Measurements from ENCODE around the gene SIPA1L3.

The SIPA1L3 gene

DNA sequence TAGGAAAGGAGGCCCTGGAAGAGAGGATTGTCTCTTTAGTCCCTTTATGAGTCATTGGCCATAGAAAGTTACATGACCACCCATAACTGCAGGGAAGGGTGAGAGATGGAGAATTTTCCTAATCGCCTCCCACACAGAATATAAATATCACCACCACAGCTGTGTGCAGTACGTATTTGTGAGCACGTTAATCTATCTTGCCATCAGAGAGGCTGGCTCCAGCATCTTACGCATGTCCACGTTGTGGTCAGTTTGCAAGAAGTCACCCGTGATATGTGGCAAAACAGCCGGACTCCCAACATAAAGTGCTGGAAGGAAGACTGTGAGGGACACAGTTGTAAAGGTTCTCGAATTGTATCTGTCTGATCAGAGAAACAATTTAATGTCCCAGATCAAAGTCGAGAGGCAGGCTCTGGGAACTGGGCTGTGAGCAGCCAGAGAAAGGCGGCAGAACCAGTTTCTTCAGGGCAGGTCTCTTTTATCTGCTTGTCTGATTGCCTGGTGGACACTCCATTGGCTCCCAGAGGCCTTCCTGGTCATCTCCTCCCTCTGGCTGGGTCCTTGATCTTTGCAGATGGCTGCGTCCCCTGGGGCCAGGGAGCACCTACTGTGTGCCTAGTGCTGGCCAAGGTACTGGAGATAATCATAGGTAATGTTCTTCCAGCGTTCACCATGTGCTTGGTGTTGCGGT lies 74.9 kb downstream of the SIPA1L3 start:
- TF ChIP-seq, protein P1, sequence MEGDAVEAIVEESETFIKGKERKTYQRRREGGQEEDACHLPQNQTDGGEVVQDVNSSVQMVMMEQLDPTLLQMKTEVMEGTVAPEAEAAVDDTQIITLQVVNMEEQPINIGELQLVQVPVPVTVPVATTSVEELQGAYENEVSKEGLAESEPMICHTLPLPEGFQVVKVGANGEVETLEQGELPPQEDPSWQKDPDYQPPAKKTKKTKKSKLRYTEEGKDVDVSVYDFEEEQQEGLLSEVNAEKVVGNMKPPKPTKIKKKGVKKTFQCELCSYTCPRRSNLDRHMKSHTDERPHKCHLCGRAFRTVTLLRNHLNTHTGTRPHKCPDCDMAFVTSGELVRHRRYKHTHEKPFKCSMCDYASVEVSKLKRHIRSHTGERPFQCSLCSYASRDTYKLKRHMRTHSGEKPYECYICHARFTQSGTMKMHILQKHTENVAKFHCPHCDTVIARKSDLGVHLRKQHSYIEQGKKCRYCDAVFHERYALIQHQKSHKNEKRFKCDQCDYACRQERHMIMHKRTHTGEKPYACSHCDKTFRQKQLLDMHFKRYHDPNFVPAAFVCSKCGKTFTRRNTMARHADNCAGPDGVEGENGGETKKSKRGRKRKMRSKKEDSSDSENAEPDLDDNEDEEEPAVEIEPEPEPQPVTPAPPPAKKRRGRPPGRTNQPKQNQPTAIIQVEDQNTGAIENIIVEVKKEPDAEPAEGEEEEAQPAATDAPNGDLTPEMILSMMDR (conservative IDR thresholded peaks at IDR 0.05; ENCODE audit: low read depth, low read length) = no peak
- H3K4me3 ChIP-seq (ENCODE audit: low read depth, low read length) = no peak overlapping the region
- DNase-seq (ENCODE audit: low read depth) = no peak

DNA sequence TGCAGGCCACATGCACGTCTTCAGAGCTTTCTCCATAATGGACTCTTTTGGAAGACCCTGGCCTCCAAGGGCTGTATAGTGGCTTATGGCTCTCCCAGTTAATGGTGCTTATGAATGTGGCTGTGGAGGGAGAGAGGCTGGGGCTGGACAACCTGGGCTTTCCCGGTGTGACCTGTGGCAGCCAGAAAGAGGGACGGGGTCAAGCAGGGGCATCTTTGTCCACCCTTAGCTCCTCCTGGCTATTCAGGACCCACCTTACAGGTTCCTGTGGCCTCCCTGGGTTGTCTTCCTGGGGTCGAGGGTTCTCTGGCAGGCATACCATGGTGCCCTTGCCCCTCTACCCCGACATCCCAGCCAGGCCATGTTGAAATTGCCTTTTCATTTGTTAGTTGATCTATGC lies 75.6 kb downstream of the SIPA1L3 start:
- no peak overlapping the region for H3K4me3 ChIP-seq (ENCODE audit: low read depth, low read length)
- DNase-seq (ENCODE audit: low read depth) = no peak
- TF ChIP-seq, protein P1 (conservative IDR thresholded peaks at IDR 0.05; ENCODE audit: low read depth, low read length) = no peak

DNA sequence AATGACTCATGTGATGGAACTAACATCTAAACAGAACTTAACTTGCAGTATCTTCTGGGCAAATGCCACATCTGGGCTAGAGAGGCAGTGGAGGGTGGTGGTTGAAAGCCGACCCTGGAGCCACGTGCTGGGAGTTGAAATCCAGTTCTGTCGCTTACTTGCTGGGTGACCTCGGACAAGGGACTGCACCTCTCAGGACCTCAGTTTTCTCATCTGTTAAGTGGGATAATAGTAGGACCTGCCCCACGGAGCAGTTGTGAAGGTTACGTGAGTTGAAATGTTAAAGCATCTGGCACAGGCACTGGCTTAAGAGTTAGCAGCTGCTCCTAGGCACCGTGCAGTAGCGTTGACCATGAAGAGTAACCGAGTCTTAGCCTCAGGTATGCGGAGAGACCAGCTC lies 76.1 kb downstream of the SIPA1L3 start:
- H3K4me3 ChIP-seq (ENCODE audit: low read depth, low read length) = no peak overlapping the region
- no peak for DNase-seq (ENCODE audit: low read depth)
- TF ChIP-seq, protein P1 (conservative IDR thresholded peaks at IDR 0.05; ENCODE audit: low read depth, low read length) = no peak

DNA sequence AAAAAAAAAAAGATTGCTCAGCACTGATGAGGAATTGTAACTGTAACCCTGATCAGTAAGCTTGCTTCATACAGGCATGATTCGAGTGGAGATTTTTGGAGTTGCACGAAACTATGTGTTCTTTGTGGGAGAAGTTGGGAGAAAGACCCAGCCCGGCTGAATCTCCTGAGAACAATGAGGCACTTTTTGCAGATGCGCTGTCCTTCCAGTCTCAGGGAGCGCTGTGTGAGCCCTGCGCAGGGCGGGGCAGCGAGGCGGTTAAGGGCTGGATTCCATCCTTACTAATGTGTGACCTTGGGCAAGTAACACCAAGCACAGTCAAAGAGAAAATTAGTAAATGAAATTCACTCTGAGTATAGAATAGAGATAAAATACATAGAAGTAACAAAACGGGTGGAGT lies 76.9 kb downstream of the SIPA1L3 start:
- DNase-seq (ENCODE audit: low read depth) = no peak
- TF ChIP-seq, protein P1 (conservative IDR thresholded peaks at IDR 0.05; ENCODE audit: low read depth, low read length) = no peak
- no peak overlapping the region for H3K4me3 ChIP-seq (ENCODE audit: low read depth, low read length)

DNA sequence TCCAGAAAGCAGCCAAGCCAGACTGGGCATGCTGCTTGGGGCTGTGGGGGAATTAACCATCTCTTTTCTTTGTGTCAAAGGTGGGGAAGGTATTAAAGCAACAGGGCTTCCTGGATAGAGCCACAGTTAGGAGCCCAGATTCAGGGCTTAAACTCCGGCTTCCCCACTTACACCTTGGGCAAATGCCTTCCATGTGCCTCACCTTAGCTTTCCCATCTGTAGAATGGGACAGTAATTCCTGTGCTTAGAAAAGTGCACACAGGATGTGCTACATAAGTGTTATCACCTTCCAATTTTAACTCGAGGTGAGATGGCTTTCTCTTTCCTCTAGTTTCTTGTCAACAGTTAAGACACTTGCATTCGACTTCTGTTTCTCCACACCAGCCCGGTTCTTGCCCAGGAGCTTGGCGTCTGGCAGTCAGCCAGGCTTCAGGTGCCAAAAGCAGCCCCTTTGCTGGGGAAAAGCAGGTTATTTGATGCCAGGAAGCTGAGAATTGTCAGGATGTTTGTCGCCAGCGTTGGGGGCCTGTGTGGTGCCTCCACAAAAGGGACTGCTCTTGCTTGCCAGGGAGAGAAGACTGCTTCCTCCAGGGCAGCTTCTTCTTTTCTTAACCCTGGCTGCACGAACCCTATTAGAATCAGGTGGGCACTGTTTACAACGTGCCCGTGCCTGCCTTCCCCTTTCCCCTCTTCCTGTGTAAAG lies 79.2 kb downstream of the SIPA1L3 start:
- DNase-seq (ENCODE audit: low read depth) = no peak
- TF ChIP-seq, protein P1 (conservative IDR thresholded peaks at IDR 0.05; ENCODE audit: low read depth, low read length) = no peak
- H3K4me3 ChIP-seq (ENCODE audit: low read depth, low read length) = no peak overlapping the region

DNA sequence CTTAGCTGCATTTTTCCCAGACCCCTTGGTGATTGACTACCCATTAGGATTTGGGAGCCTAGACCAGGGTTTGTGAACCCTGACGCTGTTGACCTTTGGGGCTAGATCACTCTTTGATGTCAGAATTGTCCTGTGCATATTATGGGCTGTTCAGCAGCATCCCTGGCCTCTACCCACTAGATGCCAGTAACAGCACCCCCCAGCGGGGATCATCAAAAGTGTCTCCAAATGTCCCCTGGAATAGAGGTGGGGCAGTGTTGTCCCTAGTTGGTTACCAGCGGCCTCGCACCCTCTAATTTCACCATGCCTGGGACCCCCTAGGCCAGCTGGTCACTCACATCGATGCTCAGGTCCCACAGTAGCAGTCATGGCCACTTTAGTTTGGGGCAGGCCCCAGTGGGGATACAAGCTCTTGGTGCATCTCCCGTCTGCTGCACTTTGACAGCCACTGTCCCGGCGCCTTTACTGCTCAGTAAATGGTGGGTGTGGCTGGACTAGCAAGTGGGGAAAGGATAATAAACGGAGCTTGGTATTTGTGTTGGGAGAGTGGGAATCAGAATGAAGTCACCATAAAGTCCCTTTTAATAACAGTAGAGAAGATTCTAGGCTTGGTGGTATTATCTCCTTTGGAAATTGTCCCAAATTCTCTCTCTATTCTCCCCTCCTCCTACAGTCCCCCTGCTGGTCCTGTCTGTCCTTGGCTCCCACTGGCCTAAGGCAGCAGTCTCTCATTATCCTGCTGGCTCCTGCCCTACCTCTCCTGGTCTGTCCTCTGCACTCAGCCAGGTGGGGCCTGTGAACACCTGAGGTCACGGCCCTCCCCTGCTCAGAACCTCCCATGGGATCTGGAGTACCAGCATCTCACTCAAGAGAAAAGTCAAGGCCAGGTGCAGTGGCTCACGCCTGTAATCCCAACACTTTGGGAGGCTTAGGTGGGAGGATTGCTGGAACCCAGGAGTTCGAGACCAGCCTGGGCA lies 80.6 kb downstream of the SIPA1L3 start:
- DNase-seq (ENCODE audit: low read depth) = no peak
- H3K4me3 ChIP-seq (ENCODE audit: low read depth, low read length) = no peak overlapping the region
- TF ChIP-seq, protein P1 (conservative IDR thresholded peaks at IDR 0.05; ENCODE audit: low read depth, low read length) = peak; percentile 31

Data from choroid plexus epithelial cell (primary cell).